AG09309 (cell line): ENCODE data around the gene NRG3.
"Not testable (repeated sequence)": the region's sequence is repeated elsewhere in the genome, so short reads cannot be mapped to it uniquely, and the experiment has no call there.

Experiments used
- DNase-seq: peaks from one replicate; pipeline ENCODE4 v3.0.0-alpha.2; 2010; ENCODE audit warnings: low read depth
- H3K4me3 ChIP-seq: 2 replicates; pipeline ENCODE4 v1.5.1; 2011; ENCODE audit warnings: mild to moderate bottlenecking, low read depth, low read length, moderate library complexity; ENCODE audit not compliant: control insufficient read depth
- TF ChIP-seq, protein P1 (sequence below): IDR thresholded peaks from 2 replicates; pipeline ENCODE4 v1.5.1; 2011; ENCODE audit warnings: mild to moderate bottlenecking, low read depth, low read length, inconsistent platforms; ENCODE audit not compliant: insufficient read depth, control insufficient read depth; ENCODE audit errors: missing control alignments

Gene NRG3

GRCh38 chr10:82969405-82969804 lies 1094.4 kb downstream of the NRG3 start:
- no peak overlapping the region for H3K4me3 ChIP-seq
- no peak for DNase-seq
- TF ChIP-seq, protein P1, sequence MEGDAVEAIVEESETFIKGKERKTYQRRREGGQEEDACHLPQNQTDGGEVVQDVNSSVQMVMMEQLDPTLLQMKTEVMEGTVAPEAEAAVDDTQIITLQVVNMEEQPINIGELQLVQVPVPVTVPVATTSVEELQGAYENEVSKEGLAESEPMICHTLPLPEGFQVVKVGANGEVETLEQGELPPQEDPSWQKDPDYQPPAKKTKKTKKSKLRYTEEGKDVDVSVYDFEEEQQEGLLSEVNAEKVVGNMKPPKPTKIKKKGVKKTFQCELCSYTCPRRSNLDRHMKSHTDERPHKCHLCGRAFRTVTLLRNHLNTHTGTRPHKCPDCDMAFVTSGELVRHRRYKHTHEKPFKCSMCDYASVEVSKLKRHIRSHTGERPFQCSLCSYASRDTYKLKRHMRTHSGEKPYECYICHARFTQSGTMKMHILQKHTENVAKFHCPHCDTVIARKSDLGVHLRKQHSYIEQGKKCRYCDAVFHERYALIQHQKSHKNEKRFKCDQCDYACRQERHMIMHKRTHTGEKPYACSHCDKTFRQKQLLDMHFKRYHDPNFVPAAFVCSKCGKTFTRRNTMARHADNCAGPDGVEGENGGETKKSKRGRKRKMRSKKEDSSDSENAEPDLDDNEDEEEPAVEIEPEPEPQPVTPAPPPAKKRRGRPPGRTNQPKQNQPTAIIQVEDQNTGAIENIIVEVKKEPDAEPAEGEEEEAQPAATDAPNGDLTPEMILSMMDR = peak; percentile 26

- TF ChIP-seq, protein P1 = no peak
These were observed 1105.3 kb downstream of the NRG3 start for GRCh38 chr10:82980321-82980720.

GRCh38 chr10:82981137-82981723 lies 1106.2 kb downstream of the NRG3 start:
- no peak overlapping the region for H3K4me3 ChIP-seq
- TF ChIP-seq, protein P1 = no peak
- DNase-seq = no peak

More at GRCh38 chr10:82980321-82980720, 1105.3 kb downstream of the NRG3 start:
- H3K4me3 ChIP-seq = no peak overlapping the region
- no peak for DNase-seq

GRCh38 chr10:82982110-82982608 lies 1107.2 kb downstream of the NRG3 start:
- H3K4me3 ChIP-seq = no peak overlapping the region
- TF ChIP-seq, protein P1 = no peak
- DNase-seq = peak; percentile 87

DNA sequence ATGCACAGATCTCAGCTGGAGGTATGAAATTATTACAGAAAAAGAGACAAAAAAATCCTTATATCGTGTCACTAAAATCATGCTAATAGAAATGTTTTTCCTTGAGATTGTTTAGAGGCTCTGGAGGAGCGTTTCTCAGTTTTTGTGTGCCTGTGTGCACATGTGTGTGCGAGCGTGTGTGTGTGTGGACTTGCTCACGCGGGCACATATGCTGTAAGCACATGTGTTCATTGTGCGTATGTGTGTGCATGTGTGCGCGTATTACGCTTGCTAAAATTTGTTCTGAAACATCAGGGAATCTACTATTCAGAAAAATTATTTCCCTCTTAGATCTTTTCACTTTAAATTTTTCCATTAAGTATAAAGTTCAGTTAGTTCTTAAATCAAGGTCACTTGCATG lies 1111.2 kb downstream of the NRG3 start:
- no peak overlapping the region for H3K4me3 ChIP-seq
- TF ChIP-seq, protein P1 = no peak
- DNase-seq = no peak

GRCh38 chr10:83006479-83006878 lies 1131.5 kb downstream of the NRG3 start:
- H3K4me3 ChIP-seq, DNase-seq: not testable (repeated sequence)

DNA sequence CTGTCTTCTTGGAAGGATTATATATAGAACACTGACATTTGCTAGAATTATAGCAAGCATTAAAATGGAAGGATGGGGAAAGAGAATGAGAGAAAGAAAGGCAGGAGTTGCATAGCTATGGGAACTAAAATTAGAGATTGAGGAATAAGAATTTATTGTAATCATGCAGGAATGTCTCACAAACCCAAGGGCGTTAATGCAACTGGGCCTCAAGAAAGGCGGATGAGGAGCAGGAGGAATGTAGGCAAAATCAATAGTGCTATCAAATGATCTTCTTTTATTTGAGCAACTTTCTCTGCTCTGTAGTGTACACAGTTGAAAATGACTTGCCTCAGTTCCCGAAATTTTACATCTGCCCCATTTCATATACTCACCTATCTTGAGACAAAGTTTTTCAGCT lies 1132.5 kb downstream of the NRG3 start:
- TF ChIP-seq, protein P1 = no peak
- H3K4me3 ChIP-seq = no peak overlapping the region
- DNase-seq = no peak
